Effector memory CD8-positive, alpha-beta T cell (primary cell): ENCODE data around the gene AASDH.

Source experiments
- ATAC-seq: fragments of 150-1000 bp; cut with Tn5 transposase; replicated peaks from 2 replicates; pipeline ENCODE4 v1.10.0; 2021; ENCODE audit warnings: mild to moderate bottlenecking, moderate library complexity
- DNase-seq, 3 experiments: peaks; one replicate each; pipeline ENCODE4 v3.0.0; 2021
- H3K27ac Mint-ChIP-seq, 2 donors: one replicate each; pipeline ENCODE4 v1.8.0; 2022; ENCODE audit warnings: mild to moderate bottlenecking in 2 of 2, mixed read lengths in 2 of 2, moderate library complexity in 2 of 2
- H3K27me3 Mint-ChIP-seq, 2 donors: one replicate each; pipeline ENCODE4 v1.8.0; 2022; ENCODE audit warnings: mixed read lengths in 2 of 2
- H3K36me3 Mint-ChIP-seq: one replicate; pipeline ENCODE4 v1.8.0; 2022; ENCODE audit warnings: mild to moderate bottlenecking, moderate library complexity, mixed read lengths; ENCODE audit not compliant: insufficient read depth
- H3K4me1 Mint-ChIP-seq, 2 donors: one replicate each; pipeline ENCODE4 v1.8.0; 2022; ENCODE audit warnings: low read depth in 2 of 2, mixed read lengths in 2 of 2
- H3K4me3 Mint-ChIP-seq, 2 donors: one replicate each; pipeline ENCODE4 v1.8.0; 2022; ENCODE audit warnings: mild to moderate bottlenecking in 2 of 2, mixed read lengths in 2 of 2, moderate library complexity in 2 of 2
- H3K9me3 Mint-ChIP-seq, 2 donors: one replicate each; pipeline ENCODE4 v1.8.0; 2022; ENCODE audit warnings: mixed read lengths in 2 of 2
- total RNA-seq, 9 experiments: gene quantifications; one replicate each; lab custom pipeline; 2026; lab: John Stamatoyannopoulos, UW

The AASDH gene, protein sequence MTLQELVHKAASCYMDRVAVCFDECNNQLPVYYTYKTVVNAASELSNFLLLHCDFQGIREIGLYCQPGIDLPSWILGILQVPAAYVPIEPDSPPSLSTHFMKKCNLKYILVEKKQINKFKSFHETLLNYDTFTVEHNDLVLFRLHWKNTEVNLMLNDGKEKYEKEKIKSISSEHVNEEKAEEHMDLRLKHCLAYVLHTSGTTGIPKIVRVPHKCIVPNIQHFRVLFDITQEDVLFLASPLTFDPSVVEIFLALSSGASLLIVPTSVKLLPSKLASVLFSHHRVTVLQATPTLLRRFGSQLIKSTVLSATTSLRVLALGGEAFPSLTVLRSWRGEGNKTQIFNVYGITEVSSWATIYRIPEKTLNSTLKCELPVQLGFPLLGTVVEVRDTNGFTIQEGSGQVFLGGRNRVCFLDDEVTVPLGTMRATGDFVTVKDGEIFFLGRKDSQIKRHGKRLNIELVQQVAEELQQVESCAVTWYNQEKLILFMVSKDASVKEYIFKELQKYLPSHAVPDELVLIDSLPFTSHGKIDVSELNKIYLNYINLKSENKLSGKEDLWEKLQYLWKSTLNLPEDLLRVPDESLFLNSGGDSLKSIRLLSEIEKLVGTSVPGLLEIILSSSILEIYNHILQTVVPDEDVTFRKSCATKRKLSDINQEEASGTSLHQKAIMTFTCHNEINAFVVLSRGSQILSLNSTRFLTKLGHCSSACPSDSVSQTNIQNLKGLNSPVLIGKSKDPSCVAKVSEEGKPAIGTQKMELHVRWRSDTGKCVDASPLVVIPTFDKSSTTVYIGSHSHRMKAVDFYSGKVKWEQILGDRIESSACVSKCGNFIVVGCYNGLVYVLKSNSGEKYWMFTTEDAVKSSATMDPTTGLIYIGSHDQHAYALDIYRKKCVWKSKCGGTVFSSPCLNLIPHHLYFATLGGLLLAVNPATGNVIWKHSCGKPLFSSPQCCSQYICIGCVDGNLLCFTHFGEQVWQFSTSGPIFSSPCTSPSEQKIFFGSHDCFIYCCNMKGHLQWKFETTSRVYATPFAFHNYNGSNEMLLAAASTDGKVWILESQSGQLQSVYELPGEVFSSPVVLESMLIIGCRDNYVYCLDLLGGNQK
- total RNA-seq: 10.8 to 34.4 (median 24.8) reads per million in 9 experiments

DNA sequence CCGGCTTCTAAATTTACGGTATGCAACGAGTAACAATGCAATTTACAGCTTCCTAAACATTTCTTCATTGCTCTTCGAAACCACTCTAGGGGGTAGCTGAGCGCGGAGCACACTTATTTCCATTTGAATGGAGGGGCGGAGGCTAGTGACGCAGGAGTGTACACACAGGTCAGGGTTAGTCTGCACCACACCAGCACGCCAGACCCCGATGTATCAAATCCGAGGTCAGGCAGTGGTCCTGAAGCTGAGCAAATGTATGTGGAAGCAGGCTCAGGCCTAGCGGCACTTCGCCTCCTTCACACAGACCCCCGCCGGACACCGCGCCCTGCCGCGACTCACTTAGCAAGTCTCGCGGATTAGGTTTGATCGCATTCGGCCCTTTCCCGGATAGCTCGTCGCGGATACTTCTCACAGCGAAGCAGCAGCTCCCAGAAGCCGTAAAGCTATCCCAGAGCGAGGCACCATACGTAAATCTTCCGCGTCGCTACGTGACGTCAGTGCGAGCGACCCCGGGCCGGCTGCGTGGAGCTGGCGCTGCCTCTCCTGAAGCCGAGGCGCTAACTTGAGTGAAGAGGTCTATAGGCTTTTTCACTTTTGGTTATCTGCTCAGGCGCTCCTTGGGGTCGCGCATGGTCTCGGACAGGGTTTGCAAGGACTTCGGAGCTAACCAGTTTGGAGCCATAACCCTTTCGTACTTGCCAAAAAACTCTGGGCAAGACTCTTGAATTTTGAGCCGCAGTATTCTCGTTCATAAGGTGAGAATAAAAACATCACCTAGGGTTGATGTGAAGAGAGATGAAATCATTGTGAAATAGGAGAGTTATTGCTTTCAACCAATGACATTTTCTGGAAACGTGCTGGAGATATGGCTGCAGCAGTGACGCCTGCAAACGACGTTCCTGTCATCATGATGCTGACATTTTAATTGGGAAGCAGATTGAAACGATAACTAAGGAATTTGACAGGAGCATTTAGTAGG is at the start of gene AASDH:
TSS of gene AASDH (minus strand) at position 469 of the 979 bp plus-strand sequence. CDS start 3,192 bp downstream, outside the sequence.
- Mint-ChIP-seq H3K9me3 (no peaks in the 10 kb centered on the region), H3K4me1 (peaks cover 17 to 26% of the 10 kb centered on the region in 2 donors), H3K27me3 (no peaks in the 10 kb centered on the region), H3K4me3 (peak within 1 kb of the TSS; percentile 92 to 93), H3K27ac (peak within 1 kb of the TSS; percentile 97 to 100), H3K36me3 (peaks cover 23% of the 10 kb centered on the region)
- DNase-seq: peak; percentile 95 to 99 (median 98)
- ATAC-seq: peak; percentile 88

DNA sequence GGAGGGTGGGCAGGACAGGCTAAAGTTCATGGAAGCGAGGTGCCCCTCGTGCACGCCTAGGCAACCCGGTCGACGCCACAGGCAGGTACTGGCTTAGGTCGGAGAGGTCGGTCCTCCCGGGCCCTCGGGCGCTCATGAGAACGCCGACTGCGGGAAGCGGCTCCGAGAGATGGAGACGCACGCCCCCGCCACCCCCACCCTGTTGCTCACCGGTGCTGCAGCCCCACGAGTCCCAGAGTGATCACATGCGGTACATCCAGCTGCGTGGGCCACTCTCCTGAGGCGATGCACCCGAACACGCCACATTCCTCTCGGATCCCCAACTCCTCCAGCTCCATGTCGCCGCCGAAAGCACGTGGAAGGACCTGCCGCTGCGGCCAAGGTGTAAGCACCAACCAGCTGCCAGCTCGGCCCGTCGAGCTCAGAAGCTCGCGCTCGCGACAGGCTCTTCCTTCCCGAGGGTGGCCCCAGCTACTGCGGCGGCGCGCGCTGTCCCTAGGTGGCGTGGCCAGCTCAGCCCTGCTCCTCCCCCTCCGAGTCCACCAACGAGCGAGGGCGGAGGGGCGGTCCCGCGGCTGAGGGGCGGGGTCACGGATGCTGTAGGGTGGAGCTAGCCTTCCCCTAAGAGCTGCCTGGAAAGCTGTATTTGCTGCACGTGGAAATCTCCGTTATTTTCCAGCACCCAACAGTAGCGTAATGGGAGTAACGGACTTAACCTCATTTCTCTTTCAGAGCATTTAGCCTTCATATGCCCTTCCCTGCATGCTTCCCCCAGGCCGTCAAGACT is 48.0 kb upstream of the AASDH start, which contains the start of gene PPAT:
TSS of gene PPAT (minus strand) at position 476 of the 787 bp plus-strand sequence. CDS start at position 338, 138 bp downstream.
- Mint-ChIP-seq H3K36me3 (peaks cover 19% of the 10 kb centered on the region), H3K27me3 (no peaks in the 10 kb centered on the region), H3K9me3 (no peaks in the 10 kb centered on the region), H3K4me3 (peak within 1 kb of the TSS; percentile 86 to 87), H3K27ac (peak within 1 kb of the TSS; percentile 77 to 80), H3K4me1 (peaks cover 22 to 29% of the 10 kb centered on the region in 2 donors)
- DNase-seq (peak; percentile 99 to 100 (median 99)), ATAC-seq (peak; percentile 78)

DNA sequence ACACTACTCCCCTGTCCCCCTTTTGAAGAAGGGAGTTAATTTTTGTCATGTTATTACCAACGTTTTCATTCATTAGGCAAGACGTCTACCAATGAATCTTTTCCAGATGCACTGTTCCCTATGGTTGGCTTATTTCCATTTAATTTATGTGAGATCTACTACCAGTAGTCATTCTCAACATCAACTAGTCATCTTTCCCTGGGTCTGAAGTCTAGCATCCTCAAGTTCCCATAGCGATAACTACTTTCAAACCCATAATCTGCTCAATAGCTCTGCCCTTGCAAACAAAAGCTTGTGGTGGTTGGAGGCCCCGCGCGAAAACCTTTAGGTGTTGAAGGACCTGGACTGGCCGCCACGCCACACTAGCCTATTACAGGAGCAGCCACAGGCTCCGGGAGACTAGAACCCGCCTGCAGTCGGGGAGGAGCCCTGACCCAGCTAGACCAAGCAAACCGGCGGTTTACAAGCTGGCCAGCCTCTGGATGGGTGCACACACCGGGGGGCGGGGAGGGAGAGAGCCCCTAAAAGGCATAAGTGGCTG is 47.4 kb upstream of the AASDH start:
- peak overlapping the region; percentile 77 to 80 for H3K27ac Mint-ChIP-seq
- H3K27me3 Mint-ChIP-seq: no peaks in the 10 kb centered on the region
- peak overlapping the region; percentile 86 to 87 for H3K4me3 Mint-ChIP-seq
- H3K9me3 Mint-ChIP-seq: no peaks in the 10 kb centered on the region
- peaks cover 22 to 29% of the 10 kb centered on the region in 2 donors for H3K4me1 Mint-ChIP-seq
- DNase-seq (peak in 1 of 3 experiments; percentile 6), ATAC-seq (no peak)
- peaks cover 19% of the 10 kb centered on the region for H3K36me3 Mint-ChIP-seq

DNA sequence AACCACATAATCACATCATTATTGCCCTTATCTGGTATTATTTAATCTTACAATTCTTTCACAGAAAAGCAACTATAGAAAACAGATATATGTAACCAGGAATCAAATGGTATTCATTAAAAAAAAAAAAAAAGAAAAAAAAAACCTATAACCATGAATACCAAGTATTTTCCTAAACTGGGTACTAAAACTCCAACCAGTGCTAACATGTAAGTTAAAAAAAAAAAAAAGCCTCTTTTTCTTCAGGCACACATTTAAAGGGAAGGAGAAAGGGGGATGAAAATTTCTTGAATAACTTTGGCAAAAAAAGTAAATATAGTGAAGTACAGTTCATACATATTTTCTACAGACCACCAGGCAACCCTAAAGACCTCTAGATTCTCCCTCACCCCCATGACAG is 46.0 kb upstream of the AASDH start:
- Mint-ChIP-seq H3K4me1 (peaks cover 22 to 32% of the 10 kb centered on the region in 2 donors), H3K9me3 (no peaks in the 10 kb centered on the region), H3K27ac (no peak overlapping the region), H3K27me3 (no peaks in the 10 kb centered on the region), H3K4me3 (peak overlapping the region in 1 of 2 donors; percentile 87), H3K36me3 (peaks cover 19% of the 10 kb centered on the region)
- DNase-seq: no peak
- ATAC-seq: no peak

DNA sequence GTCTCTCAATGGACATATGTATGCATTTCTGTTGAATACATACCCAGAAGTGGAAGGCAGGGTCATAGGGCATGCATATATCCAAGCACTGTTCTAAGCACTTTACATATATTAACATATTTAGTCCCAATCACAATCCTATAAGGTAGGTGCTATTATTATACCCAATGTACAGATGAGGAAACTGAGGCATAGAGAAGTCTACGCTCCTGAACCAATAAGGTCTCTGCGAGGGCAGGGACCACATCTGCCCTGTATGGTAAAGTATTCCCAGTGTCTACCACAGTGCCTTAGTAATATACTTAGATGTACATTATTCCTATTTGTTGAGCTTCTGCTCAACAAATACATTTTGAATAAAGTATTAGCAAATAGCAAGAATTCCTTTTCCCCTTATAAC is 42.9 kb upstream of the AASDH start:
- Mint-ChIP-seq H3K4me3 (no peak overlapping the region), H3K36me3 (peaks cover 3% of the 10 kb centered on the region), H3K4me1 (peaks cover 9 to 16% of the 10 kb centered on the region in 2 donors), H3K9me3 (no peaks in the 10 kb centered on the region), H3K27ac (no peak overlapping the region), H3K27me3 (no peaks in the 10 kb centered on the region)
- DNase-seq: no peak
- no peak for ATAC-seq

DNA sequence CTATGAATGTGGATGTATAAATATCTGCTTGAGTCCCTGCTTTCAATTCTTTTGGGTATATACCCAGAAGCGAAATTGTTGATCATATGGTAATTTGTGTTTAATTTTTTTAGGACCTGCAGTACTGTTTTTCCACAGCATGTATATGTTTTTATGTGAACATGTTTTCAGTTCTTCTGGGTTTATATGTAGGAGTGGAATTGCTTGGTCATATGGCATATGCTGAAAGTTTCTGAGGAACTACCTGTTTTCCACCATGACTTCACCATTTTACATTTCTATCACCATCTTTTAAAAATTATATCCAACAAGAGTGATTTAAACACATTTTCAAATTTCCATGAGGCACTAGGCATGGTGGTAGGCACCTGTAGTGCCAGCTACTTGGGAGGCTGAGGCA is 39.9 kb upstream of the AASDH start:
- DNase-seq (no peak), ATAC-seq (no peak)
- H3K4me1 Mint-ChIP-seq: peaks cover 0 to 3% of the 10 kb centered on the region in 2 donors
- no peak overlapping the region for H3K4me3 Mint-ChIP-seq
- H3K36me3 Mint-ChIP-seq: no peaks in the 10 kb centered on the region
- no peak overlapping the region for H3K27ac Mint-ChIP-seq
- H3K27me3 Mint-ChIP-seq: no peaks in the 10 kb centered on the region
- no peaks in the 10 kb centered on the region for H3K9me3 Mint-ChIP-seq

DNA sequence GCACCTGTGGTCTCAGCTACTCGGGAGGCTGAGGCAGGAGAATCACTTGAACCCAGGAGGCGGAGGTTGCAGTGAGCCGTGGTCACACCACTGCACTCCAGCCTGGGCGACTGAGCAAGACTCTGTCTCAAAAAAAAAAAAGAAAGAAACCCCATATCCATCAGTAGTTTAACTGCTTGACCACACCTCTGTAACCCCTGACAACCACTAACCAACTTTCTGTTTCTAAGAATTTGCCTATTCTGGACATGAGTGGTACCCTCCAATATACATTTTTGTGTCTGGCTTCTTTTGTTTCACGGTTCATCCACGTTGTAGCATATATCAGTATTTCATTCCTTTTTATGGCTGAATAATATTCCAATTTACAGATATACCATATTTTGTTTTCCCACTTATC is 39.0 kb upstream of the AASDH start:
- Mint-ChIP-seq H3K27me3 (no peaks in the 10 kb centered on the region), H3K4me1 (peaks cover 0 to 3% of the 10 kb centered on the region in 2 donors), H3K27ac (no peak overlapping the region), H3K9me3 (no peaks in the 10 kb centered on the region), H3K4me3 (no peak overlapping the region), H3K36me3 (no peaks in the 10 kb centered on the region)
- ATAC-seq: no peak
- DNase-seq: no peak

DNA sequence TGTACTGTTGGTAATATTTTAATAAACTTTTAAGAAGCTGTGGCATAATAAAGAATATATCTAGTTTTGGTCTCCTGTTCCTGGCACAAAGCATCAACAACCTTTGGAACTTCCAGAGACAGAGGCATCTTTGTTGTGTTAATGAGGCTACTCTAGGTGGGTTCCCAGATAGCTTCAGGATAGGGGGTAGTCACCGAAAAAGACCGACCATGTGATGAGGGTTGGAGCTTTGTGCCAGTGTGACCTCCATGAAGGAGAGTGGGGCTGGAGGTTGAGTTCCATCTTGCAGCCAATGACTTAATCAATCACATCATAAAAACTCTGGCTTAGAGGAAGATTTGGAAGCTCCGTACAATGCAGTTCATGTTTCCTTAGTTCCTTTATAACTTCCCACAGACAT is 38.2 kb upstream of the AASDH start:
- DNase-seq (no peak), ATAC-seq (no peak)
- no peak overlapping the region for H3K27ac Mint-ChIP-seq
- H3K27me3 Mint-ChIP-seq: no peaks in the 10 kb centered on the region
- no peak overlapping the region for H3K4me3 Mint-ChIP-seq
- H3K9me3 Mint-ChIP-seq: no peaks in the 10 kb centered on the region
- no peaks in the 10 kb centered on the region for H3K36me3 Mint-ChIP-seq
- H3K4me1 Mint-ChIP-seq: peaks cover 0 to 3% of the 10 kb centered on the region in 2 donors

DNA sequence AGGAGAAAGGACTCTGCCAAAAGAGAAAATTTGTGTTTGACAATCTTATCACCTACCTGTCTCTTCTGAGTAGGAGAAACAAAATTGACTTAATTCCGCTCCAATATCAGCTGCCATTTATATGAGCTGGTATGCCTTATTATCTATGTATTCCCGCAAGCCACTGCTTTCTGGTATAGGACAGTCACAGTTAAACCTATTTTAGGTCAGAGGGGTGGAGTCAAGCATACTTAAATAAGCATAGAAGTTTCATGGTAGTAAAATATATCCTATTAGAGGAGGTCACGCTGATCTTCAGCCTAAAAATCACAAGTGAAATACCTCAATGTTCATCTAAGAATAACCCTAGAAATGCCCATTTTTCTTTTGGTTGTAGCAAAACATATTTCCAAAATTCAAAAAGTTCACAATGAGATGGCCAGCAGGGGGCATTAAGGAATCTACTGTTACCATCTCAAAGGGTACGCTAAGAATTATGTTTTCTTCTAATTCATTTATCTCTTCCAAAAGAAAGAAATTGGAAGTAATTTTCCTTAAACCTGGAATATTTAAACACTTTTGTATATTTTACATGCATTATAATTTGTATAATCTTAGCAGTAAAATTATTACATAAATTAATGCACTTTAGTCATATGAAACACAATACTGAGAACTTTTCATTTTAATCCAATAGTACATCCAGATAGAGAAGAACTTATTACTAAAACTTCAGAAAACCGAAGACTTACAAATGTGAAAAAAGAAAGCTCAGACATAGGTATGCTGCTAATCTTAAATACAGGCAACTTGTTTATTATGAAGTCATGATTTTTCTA is 37.6 kb upstream of the AASDH start:
- Mint-ChIP-seq H3K9me3 (no peaks in the 10 kb centered on the region), H3K27ac (no peak overlapping the region), H3K27me3 (no peaks in the 10 kb centered on the region), H3K36me3 (no peaks in the 10 kb centered on the region), H3K4me3 (no peak overlapping the region), H3K4me1 (peaks cover 0 to 3% of the 10 kb centered on the region in 2 donors)
- DNase-seq (peak; percentile 28 to 49 (median 48)), ATAC-seq (peak; percentile 40)

DNA sequence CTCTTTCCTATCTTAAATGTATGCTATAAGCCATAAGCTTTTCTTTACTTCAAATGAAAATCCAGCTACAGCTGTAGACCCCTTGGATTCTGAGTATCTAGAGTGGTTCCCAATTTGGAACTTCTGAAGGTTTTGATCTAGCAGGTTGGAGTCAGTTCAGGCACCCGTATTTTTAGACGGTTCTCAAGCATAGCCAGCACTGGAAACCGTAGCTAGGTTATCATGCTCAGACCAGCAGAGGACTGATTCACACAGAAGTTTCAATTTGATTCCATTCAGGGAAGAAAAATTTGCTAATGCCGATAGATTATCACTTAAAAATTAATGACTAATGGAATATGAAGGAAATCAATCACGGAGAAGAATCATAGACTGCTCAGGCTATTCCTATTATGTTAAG is 36.9 kb upstream of the AASDH start:
- H3K4me3 Mint-ChIP-seq: no peak overlapping the region
- H3K27me3 Mint-ChIP-seq: no peaks in the 10 kb centered on the region
- DNase-seq: no peak
- H3K4me1 Mint-ChIP-seq: peaks cover 0 to 2% of the 10 kb centered on the region in 2 donors
- H3K27ac Mint-ChIP-seq: no peak overlapping the region
- no peak for ATAC-seq
- no peaks in the 10 kb centered on the region for H3K36me3 Mint-ChIP-seq
- no peaks in the 10 kb centered on the region for H3K9me3 Mint-ChIP-seq

DNA sequence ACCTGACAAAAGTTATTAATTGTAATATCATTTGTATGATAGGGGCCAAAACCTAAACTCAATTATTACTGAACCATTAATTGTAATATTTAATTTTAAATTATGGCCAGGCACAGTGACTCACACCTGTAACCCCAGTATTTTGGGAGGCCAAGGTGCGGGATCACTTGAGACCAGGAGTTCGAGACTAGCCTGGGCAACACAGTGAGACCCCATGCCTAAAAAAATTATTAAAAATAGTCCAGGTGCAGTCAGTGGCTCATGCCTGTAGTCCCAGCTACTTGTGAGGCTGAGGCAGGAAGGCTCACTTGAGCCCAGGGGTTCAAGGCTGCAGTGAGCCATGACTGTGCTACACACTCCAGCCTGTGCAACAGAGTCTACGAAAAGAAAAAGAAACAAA is 30.1 kb upstream of the AASDH start:
- Mint-ChIP-seq H3K27me3 (no peaks in the 10 kb centered on the region), H3K36me3 (no peaks in the 10 kb centered on the region), H3K4me3 (no peak overlapping the region), H3K9me3 (no peaks in the 10 kb centered on the region), H3K4me1 (peaks cover 0 to 2% of the 10 kb centered on the region in 2 donors), H3K27ac (no peak overlapping the region)
- DNase-seq (no peak), ATAC-seq (no peak)
